H9 (cell line): ENCODE results near the gene TNFRSF11A. TPM values are rescaled to one million over a fixed set of nuclear protein-coding genes. Genes with fewer than 3 reads are reported as not detected.
A peak's percentile ranks its signal among the peaks of the same experiment; 100 is the strongest.

Source experiments
- DNase-seq: peaks from one replicate; pipeline ENCODE4 v3.0.0-alpha.2; 2017
- H2AFZ ChIP-seq: one replicate; pipeline ENCODE4 v1.6.1; 2013; ENCODE audit warnings: mild to moderate bottlenecking, low read length, control low read depth, moderate library complexity
- H2AK5ac ChIP-seq: 2 replicates; pipeline ENCODE4 v1.6.1; 2013; ENCODE audit warnings: low read length, control low read depth, mixed read lengths; ENCODE audit not compliant: insufficient read length
- H2BK120ac ChIP-seq: one replicate; pipeline ENCODE4 v1.6.1; 2013; ENCODE audit warnings: low read depth, mild to moderate bottlenecking, low read length, control low read depth, inconsistent platforms; ENCODE audit not compliant: poor library complexity, severe bottlenecking
- H2BK12ac ChIP-seq: 2 replicates; pipeline ENCODE4 v1.6.1; 2013; ENCODE audit warnings: low read length, control low read depth, mixed read lengths, low read depth; ENCODE audit not compliant: insufficient read length
- H2BK15ac ChIP-seq: 2 replicates; pipeline ENCODE4 v1.6.1; 2013; ENCODE audit warnings: low read depth, low read length, control low read depth
- H2BK20ac ChIP-seq: one replicate; pipeline ENCODE4 v1.6.1; 2013; ENCODE audit warnings: low read depth, mild to moderate bottlenecking, low read length, control low read depth, inconsistent platforms; ENCODE audit not compliant: poor library complexity, severe bottlenecking
- H2BK5ac ChIP-seq: 2 replicates; pipeline ENCODE4 v1.6.1; 2013; ENCODE audit warnings: low read length, control low read depth, mixed read lengths; ENCODE audit not compliant: insufficient read length
- H3K14ac ChIP-seq: 2 replicates; pipeline ENCODE4 v1.6.1; 2013; ENCODE audit warnings: low read length, control low read depth; ENCODE audit not compliant: insufficient read depth
- H3K18ac ChIP-seq: 2 replicates; pipeline ENCODE4 v1.6.1; 2013; ENCODE audit warnings: low read depth, mild to moderate bottlenecking, mixed read lengths, low read length, control low read depth; ENCODE audit not compliant: insufficient read length
- H3K23ac ChIP-seq: 2 replicates; pipeline ENCODE4 v1.6.1; 2013; ENCODE audit warnings: low read length, control low read depth, mixed read lengths, low read depth; ENCODE audit not compliant: insufficient read length
- H3K23me2 ChIP-seq: 2 replicates; pipeline ENCODE4 v1.6.1; 2013; ENCODE audit warnings: low read depth, mild to moderate bottlenecking, mixed read lengths, low read length, control low read depth; ENCODE audit not compliant: insufficient read length, poor library complexity, severe bottlenecking
- H3K27ac ChIP-seq: 2 replicates; pipeline ENCODE4 v1.5.1; 2013; ENCODE audit warnings: low read length, control low read depth, mixed read lengths, low read depth; ENCODE audit not compliant: insufficient read length
- H3K27me3 ChIP-seq: 2 replicates; pipeline ENCODE4 v1.6.1; 2013; ENCODE audit warnings: low read length, control low read depth, inconsistent platforms; ENCODE audit not compliant: insufficient read depth
- H3K4ac ChIP-seq: 2 replicates; pipeline ENCODE4 v1.6.1; 2013; ENCODE audit warnings: low read depth, mild to moderate bottlenecking, control low read depth, inconsistent platforms, low read length, moderate library complexity
- H3K4me1 ChIP-seq: 2 replicates; pipeline ENCODE4 v1.6.1; 2013; ENCODE audit warnings: low read length, control low read depth, inconsistent platforms; ENCODE audit not compliant: insufficient read depth
- H3K4me2 ChIP-seq: 2 replicates; pipeline ENCODE4 v1.6.1; 2013; ENCODE audit warnings: low read length, control low read depth, mixed read lengths; ENCODE audit not compliant: insufficient read length, insufficient read depth
- H3K56ac ChIP-seq: 2 replicates; pipeline ENCODE4 v1.6.1; 2013; ENCODE audit warnings: low read depth, mild to moderate bottlenecking, mixed read lengths, low read length, control low read depth; ENCODE audit not compliant: insufficient read length
- H3K79me1 ChIP-seq: 2 replicates; pipeline ENCODE4 v1.6.1; 2013; ENCODE audit warnings: low read depth, mild to moderate bottlenecking, moderate library complexity, low read length, control low read depth, inconsistent platforms; ENCODE audit not compliant: insufficient read depth, poor library complexity, severe bottlenecking
- H3K79me2 ChIP-seq: 2 replicates; pipeline ENCODE4 v1.6.1; 2013; ENCODE audit warnings: low read length, control low read depth, inconsistent platforms; ENCODE audit not compliant: insufficient read depth
- H3K9ac ChIP-seq: 2 replicates; pipeline ENCODE4 v1.6.1; 2013; ENCODE audit warnings: low read length, control low read depth, mixed read lengths; ENCODE audit not compliant: insufficient read length; ENCODE audit errors: extremely low read depth
- H3K9me3 ChIP-seq: one replicate; pipeline ENCODE4 v1.6.1; 2013; ENCODE audit warnings: low read depth, low read length, inconsistent platforms; ENCODE audit not compliant: control insufficient read depth
- H3T11ph ChIP-seq: one replicate; pipeline ENCODE4 v1.6.1; 2013; ENCODE audit warnings: mild to moderate bottlenecking, low read length, control low read depth, inconsistent platforms
- H4K20me1 ChIP-seq: one replicate; pipeline ENCODE4 v1.6.1; 2013; ENCODE audit not compliant: control insufficient read depth, insufficient read length, insufficient read depth
- H4K5ac ChIP-seq: 2 replicates; pipeline ENCODE4 v1.6.1; 2013; ENCODE audit warnings: low read depth, mild to moderate bottlenecking, mixed read lengths, low read length, control low read depth; ENCODE audit not compliant: insufficient read length
- H4K8ac ChIP-seq: replicated peaks from 2 replicates; pipeline ENCODE4 v1.6.1; 2013; ENCODE audit warnings: low read length, control low read depth, mixed read lengths, low read depth; ENCODE audit not compliant: insufficient read length
- H4K91ac ChIP-seq: 2 replicates; pipeline ENCODE4 v1.6.1; 2013; ENCODE audit warnings: low read depth, mild to moderate bottlenecking, moderate library complexity, mixed read lengths, low read length, control low read depth; ENCODE audit not compliant: insufficient read length
- H3K27ac Mint-ChIP-seq, 3 experiments: 2 replicates in 2 of 3; 3 replicates in 1 of 3; pipeline ENCODE4 v1.8.0; 2020 to 2021; ENCODE audit warnings: mixed read lengths in 3 of 3, mild to moderate bottlenecking in 1 of 3, moderate library complexity in 1 of 3
- H3K27me3 Mint-ChIP-seq: 2 replicates; pipeline ENCODE4 v1.8.0; 2021; ENCODE audit warnings: low read depth, mild to moderate bottlenecking, moderate library complexity, mixed read lengths
- H3K36me3 Mint-ChIP-seq, 3 experiments: 2 replicates in 2 of 3; 3 replicates in 1 of 3; pipeline ENCODE4 v1.8.0; 2020 to 2021; ENCODE audit warnings: low read depth in 3 of 3, mixed read lengths in 3 of 3; ENCODE audit not compliant: insufficient read depth in 1 of 3
- H3K4me1 Mint-ChIP-seq, 2 experiments: 2 replicates each; pipeline ENCODE4 v1.8.0; 2020; ENCODE audit warnings: mixed read lengths in 2 of 2
- H3K4me3 Mint-ChIP-seq, 2 experiments: 2 replicates in 1 of 2; 3 replicates in 1 of 2; pipeline ENCODE4 v1.8.0; 2020 to 2021; ENCODE audit warnings: mild to moderate bottlenecking in 2 of 2, mixed read lengths in 2 of 2, moderate library complexity in 1 of 2
- H3K9me3 Mint-ChIP-seq, 2 experiments: 2 replicates in 1 of 2; 3 replicates in 1 of 2; pipeline ENCODE4 v1.8.0; 2020; ENCODE audit warnings: mild to moderate bottlenecking in 2 of 2, mixed read lengths in 2 of 2, moderate library complexity in 1 of 2
- WGBS: extraction: QIAGEN DNeasy Blood & Tissue Kit; methylation state at CpG from one replicate; pipeline ENCODE4 v1.1.7; 2013; ENCODE audit warnings: missing lambda C conversion rate, low lambda C conversion rate, mixed read lengths; ENCODE audit not compliant: insufficient read length; ENCODE audit errors: extremely low coverage; 5-methylcytosine and 5-hydroxymethylcytosine counted together
- total RNA-seq: library from RNA; stranded (reverse); gene quantifications from 2 replicates; pipeline ENCODE4 v1.2.1, GENCODE V29; 2021
- TF ChIP-seq, protein P1 (sequence below): fragments of 200-600 bp; sonication (generic); conservative IDR thresholded peaks from 3 replicates; pipeline ENCODE4 v1.8.0; 2021; ENCODE audit warnings: antibody characterized with exemption, mild to moderate bottlenecking

TNFRSF11A gene
- total RNA-seq, 1 experiment from 2014 or later, result 7.8 TPM

DNA sequence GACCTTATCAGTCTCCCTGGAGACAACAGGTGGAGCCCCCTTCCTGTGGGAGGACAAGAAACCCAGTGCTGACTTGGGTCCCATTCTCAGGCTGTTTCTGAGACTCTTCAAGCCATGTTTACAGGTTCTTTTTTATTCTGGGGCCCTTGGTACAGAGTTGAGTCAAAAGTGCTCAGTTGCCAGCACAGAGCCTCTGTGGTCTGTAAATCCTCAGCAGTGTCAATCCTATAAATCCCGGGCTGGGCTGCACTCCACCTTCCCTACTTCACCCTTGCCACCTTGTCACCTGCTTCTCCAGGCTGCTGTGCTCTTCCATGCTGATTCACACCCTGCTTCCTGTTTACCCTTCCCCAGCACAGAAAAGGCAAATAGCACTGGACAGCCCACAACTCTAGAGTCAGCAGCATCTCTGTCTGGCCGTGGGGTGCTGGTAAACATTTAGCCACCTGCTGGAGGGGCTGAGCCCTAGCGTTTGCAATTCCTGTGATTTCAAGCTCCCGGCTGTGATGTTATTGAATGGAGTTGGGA, 74.7 kb downstream of the TNFRSF11A start:
- H3K79me1 ChIP-seq, result no peaks in the 10 kb centered on the region
- H2BK12ac ChIP-seq, result no peak overlapping the region
- H3K18ac ChIP-seq, result no peak overlapping the region
- H2BK120ac ChIP-seq, result no peak overlapping the region
- no peak overlapping the region for H2BK20ac ChIP-seq
- H4K8ac ChIP-seq, result no peak overlapping the region
- TF ChIP-seq, protein P1, sequence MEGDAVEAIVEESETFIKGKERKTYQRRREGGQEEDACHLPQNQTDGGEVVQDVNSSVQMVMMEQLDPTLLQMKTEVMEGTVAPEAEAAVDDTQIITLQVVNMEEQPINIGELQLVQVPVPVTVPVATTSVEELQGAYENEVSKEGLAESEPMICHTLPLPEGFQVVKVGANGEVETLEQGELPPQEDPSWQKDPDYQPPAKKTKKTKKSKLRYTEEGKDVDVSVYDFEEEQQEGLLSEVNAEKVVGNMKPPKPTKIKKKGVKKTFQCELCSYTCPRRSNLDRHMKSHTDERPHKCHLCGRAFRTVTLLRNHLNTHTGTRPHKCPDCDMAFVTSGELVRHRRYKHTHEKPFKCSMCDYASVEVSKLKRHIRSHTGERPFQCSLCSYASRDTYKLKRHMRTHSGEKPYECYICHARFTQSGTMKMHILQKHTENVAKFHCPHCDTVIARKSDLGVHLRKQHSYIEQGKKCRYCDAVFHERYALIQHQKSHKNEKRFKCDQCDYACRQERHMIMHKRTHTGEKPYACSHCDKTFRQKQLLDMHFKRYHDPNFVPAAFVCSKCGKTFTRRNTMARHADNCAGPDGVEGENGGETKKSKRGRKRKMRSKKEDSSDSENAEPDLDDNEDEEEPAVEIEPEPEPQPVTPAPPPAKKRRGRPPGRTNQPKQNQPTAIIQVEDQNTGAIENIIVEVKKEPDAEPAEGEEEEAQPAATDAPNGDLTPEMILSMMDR, result peak; percentile 68
- no peak overlapping the region for H3K4ac ChIP-seq
- DNase-seq, result peak; percentile 61
- no peak overlapping the region for H4K91ac ChIP-seq
- no peak overlapping the region for H3K23ac ChIP-seq
- H2BK5ac ChIP-seq, result no peak overlapping the region
- peaks cover 15 to 20% of the 10 kb centered on the region in 2 experiments for H3K9me3 Mint-ChIP-seq
- H3K4me1 Mint-ChIP-seq, result peaks cover 19 to 27% of the 10 kb centered on the region in 2 experiments
- H3K79me2 ChIP-seq, result no peaks in the 10 kb centered on the region
- H3K4me3 Mint-ChIP-seq, result no peak overlapping the region
- H2BK15ac ChIP-seq, result no peak overlapping the region
- H3T11ph ChIP-seq, result no peak overlapping the region
- no CpG with 5 or more reads among the region's 4 CpGs for WGBS
- H3K23me2 ChIP-seq, result no peaks in the 10 kb centered on the region
- H4K20me1 ChIP-seq, result no peaks in the 10 kb centered on the region
- H3K27me3 Mint-ChIP-seq, result no peaks in the 10 kb centered on the region; the same call in 1 of the 2 replicates
- H3K36me3 Mint-ChIP-seq, result peaks cover 5 to 12% (median 9%) of the 10 kb centered on the region in 3 experiments; a peak in 5 of 7 replicates
- H3K27me3 ChIP-seq, result no peaks in the 10 kb centered on the region
- no peak overlapping the region for H4K5ac ChIP-seq
- no peak overlapping the region for H2AFZ ChIP-seq
- H3K4me2 ChIP-seq, result no peak overlapping the region
- H3K9me3 ChIP-seq, result no peaks in the 10 kb centered on the region
- H3K9ac ChIP-seq, result no peak overlapping the region
- no peak overlapping the region for H3K56ac ChIP-seq
- H3K14ac ChIP-seq, result no peak overlapping the region
- H2AK5ac ChIP-seq, result no peak overlapping the region
- H3K4me1 ChIP-seq, result peaks cover 5% of the 10 kb centered on the region; the same call in 1 of the 2 replicates
- H3K27ac Mint-ChIP-seq, result peak overlapping the region in 2 of 3 experiments; percentile 16 to 45; a peak in 3 of 7 replicates
- H3K27ac ChIP-seq, result no peak overlapping the region
